ENCODE results near the gene MYL3.

Gene MYL3

GRCh38 chr3:46883830-46884185 lies 20.6 kb upstream of the MYL3 start:
- POLR2A ChIA-PET, result no interaction called here
- DNase-seq (ENCODE audit: low read depth, low spot score), result no peak
- CTCF ChIA-PET, result interaction anchor here (0.8 to 5.0 kb wide), 6 partner anchors 12 to 176 kb away, joined by 3 to 28 read pairs (median 8); no protein-coding TSS in a partner anchor
- TF ChIP-seq CTCF (IDR thresholded peaks at IDR 0.05; ENCODE audit: insufficient read depth, low read length, missing control alignments), result no peak
- peak overlapping the region; percentile 44 for H3K4me3 ChIP-seq (ENCODE audit: low read depth, low read length)

GRCh38 chr3:46883054-46883829 lies 20.0 kb upstream of the MYL3 start:
- POLR2A ChIA-PET, result no interaction called here
- TF ChIP-seq CTCF (IDR thresholded peaks at IDR 0.05; ENCODE audit: insufficient read depth, low read length, missing control alignments), result no peak
- H3K4me3 ChIP-seq (ENCODE audit: low read depth, low read length), result peak overlapping the region; percentile 59
- DNase-seq (ENCODE audit: low read depth, low spot score), result no peak
- CTCF ChIA-PET, result interaction anchor here (0.8 to 5.0 kb wide), 8 partner anchors 12 to 175 kb away, joined by 3 to 28 read pairs (median 6); no protein-coding TSS in a partner anchor

- peak overlapping the region; percentile 59 for H3K4me3 ChIP-seq (ENCODE audit: low read depth, low read length)
- no peak for TF ChIP-seq CTCF (IDR thresholded peaks at IDR 0.05; ENCODE audit: insufficient read depth, low read length, missing control alignments)
- POLR2A ChIA-PET, result no interaction called here
- CTCF ChIA-PET, result interaction anchor here (1.1 to 5.0 kb wide), 7 partner anchors 10 to 36 kb away, joined by 4 to 28 read pairs (median 11); no protein-coding TSS in a partner anchor
- no peak for DNase-seq (ENCODE audit: low read depth, low spot score)
These were observed 19.3 kb upstream of the MYL3 start for GRCh38 chr3:46882377-46883053.

GRCh38 chr3:46881596-46882376 lies 18.5 kb upstream of the MYL3 start:
- CTCF ChIA-PET, result interaction anchor here (1.1 to 3.8 kb wide), 9 partner anchors 11 to 54 kb away, joined by 4 to 26 read pairs (median 6); no protein-coding TSS in a partner anchor
- H3K4me3 ChIP-seq (ENCODE audit: low read depth, low read length), result peak overlapping the region; percentile 59
- no peak for TF ChIP-seq CTCF (IDR thresholded peaks at IDR 0.05; ENCODE audit: insufficient read depth, low read length, missing control alignments)
- no peak for DNase-seq (ENCODE audit: low read depth, low spot score)
- POLR2A ChIA-PET, result interaction anchor here (0.6 kb wide), 1 partner anchor 16 kb away, joined by 3 read pairs; no protein-coding TSS in a partner anchor

- DNase-seq (ENCODE audit: low read depth, low spot score), result no peak
- ChIA-PET CTCF (interaction anchor here (1.4 to 3.8 kb wide), 6 partner anchors 12 to 54 kb away, joined by 4 to 26 read pairs (median 7); no protein-coding TSS in a partner anchor), POLR2A (interaction anchor here (0.6 kb wide), 1 partner anchor 16 kb away, joined by 3 read pairs; no protein-coding TSS in a partner anchor)
- TF ChIP-seq CTCF (IDR thresholded peaks at IDR 0.05; ENCODE audit: insufficient read depth, low read length, missing control alignments), result no peak
- peak overlapping the region; percentile 59 for H3K4me3 ChIP-seq (ENCODE audit: low read depth, low read length)
These were observed 17.8 kb upstream of the MYL3 start for GRCh38 chr3:46880884-46881595.

Measured in AG04449 (cell line).